ENCODE results near the gene MAPRE2. TPM values are rescaled to one million over a fixed set of nuclear protein-coding genes. Genes with fewer than 3 reads are reported as not detected.
A peak's percentile ranks its signal among the peaks of the same experiment; 100 is the strongest.

MAPRE2 gene
- total and polyA plus RNA-seq, 4 donors = 65.3 to 203 (median 129) TPM

- H3K4me1 ChIP-seq (ENCODE audit: control insufficient read depth, insufficient read depth, low read length) = peaks cover 19% of the 10 kb centered on the region
- WGBS (ENCODE audit: insufficient coverage) = 46% methylated on average over 9 of the region's 15 CpGs
- H3K4me3 ChIP-seq (ENCODE audit: low read depth, low read length) = no peak overlapping the region
- no peaks in the 10 kb centered on the region for H3K9me3 ChIP-seq (ENCODE audit: control insufficient read depth, insufficient read depth, low read length)
- no peak overlapping the region for H3K27ac ChIP-seq (ENCODE audit: low read depth, low read length)
- DNase-seq (ENCODE audit: low read depth in 4 of 6, low spot score in 6 of 6) = no peak
- H3K36me3 ChIP-seq (ENCODE audit: control insufficient read depth, insufficient read depth, low read length) = peaks cover 9% of the 10 kb centered on the region
- no peaks in the 10 kb centered on the region for H3K27me3 ChIP-seq (ENCODE audit: control insufficient read depth, insufficient read depth, low read length)
Observed at GRCh38 chr18:35122586-35123224, 81.5 kb downstream of the MAPRE2 start.

GRCh38 chr18:35123811-35124210 lies 82.6 kb downstream of the MAPRE2 start:
- Histone ChIP-seq H3K4me3 (ENCODE audit: low read depth, low read length) (no peak overlapping the region), H3K27ac (ENCODE audit: low read depth, low read length) (no peak overlapping the region), H3K4me1 (ENCODE audit: control insufficient read depth, insufficient read depth, low read length) (peaks cover 10% of the 10 kb centered on the region), H3K9me3 (ENCODE audit: control insufficient read depth, insufficient read depth, low read length) (no peaks in the 10 kb centered on the region), H3K27me3 (ENCODE audit: control insufficient read depth, insufficient read depth, low read length) (no peaks in the 10 kb centered on the region), H3K36me3 (ENCODE audit: control insufficient read depth, insufficient read depth, low read length) (peaks cover 12% of the 10 kb centered on the region)
- no peak for DNase-seq (ENCODE audit: low read depth in 4 of 6, low spot score in 6 of 6)

- Histone ChIP-seq H3K27me3 (ENCODE audit: control insufficient read depth, insufficient read depth, low read length) (no peaks in the 10 kb centered on the region), H3K36me3 (ENCODE audit: control insufficient read depth, insufficient read depth, low read length) (peaks cover 21% of the 10 kb centered on the region), H3K9me3 (ENCODE audit: control insufficient read depth, insufficient read depth, low read length) (no peaks in the 10 kb centered on the region), H3K4me3 (ENCODE audit: low read depth, low read length) (no peak overlapping the region), H3K27ac (ENCODE audit: low read depth, low read length) (no peak overlapping the region), H3K4me1 (ENCODE audit: control insufficient read depth, insufficient read depth, low read length) (peaks cover 21% of the 10 kb centered on the region)
- DNase-seq (ENCODE audit: low read depth in 4 of 6, low spot score in 6 of 6) = no peak
- WGBS (ENCODE audit: insufficient coverage) = 83% methylated on average over 1 of the region's 4 CpGs
Observed at GRCh38 chr18:35127201-35127600, 86.0 kb downstream of the MAPRE2 start.

GRCh38 chr18:35128675-35129074 lies 87.5 kb downstream of the MAPRE2 start:
- no peak for DNase-seq (ENCODE audit: low read depth in 4 of 6, low spot score in 6 of 6)
- WGBS (ENCODE audit: insufficient coverage) = 94% methylated on average over 6 of the region's 7 CpGs
- H3K36me3 ChIP-seq (ENCODE audit: control insufficient read depth, insufficient read depth, low read length) = peaks cover 22% of the 10 kb centered on the region

GRCh38 chr18:35130236-35130635 lies 89.0 kb downstream of the MAPRE2 start:
- H3K36me3 ChIP-seq (ENCODE audit: control insufficient read depth, insufficient read depth, low read length) = peaks cover 24% of the 10 kb centered on the region
- peaks cover 19% of the 10 kb centered on the region for H3K4me1 ChIP-seq (ENCODE audit: control insufficient read depth, insufficient read depth, low read length)
- no peak overlapping the region for H3K27ac ChIP-seq (ENCODE audit: low read depth, low read length)

More at GRCh38 chr18:35128675-35129074, 87.5 kb downstream of the MAPRE2 start:
- peaks cover 19% of the 10 kb centered on the region for H3K4me1 ChIP-seq (ENCODE audit: control insufficient read depth, insufficient read depth, low read length)
- no peaks in the 10 kb centered on the region for H3K27me3 ChIP-seq (ENCODE audit: control insufficient read depth, insufficient read depth, low read length)
- no peak overlapping the region for H3K4me3 ChIP-seq (ENCODE audit: low read depth, low read length)
- no peaks in the 10 kb centered on the region for H3K9me3 ChIP-seq (ENCODE audit: control insufficient read depth, insufficient read depth, low read length)
- H3K27ac ChIP-seq (ENCODE audit: low read depth, low read length) = no peak overlapping the region

GRCh38 chr18:35131387-35132020 lies 90.3 kb downstream of the MAPRE2 start:
- 31% methylated on average over 7 of the region's 8 CpGs for WGBS (ENCODE audit: insufficient coverage)

More at GRCh38 chr18:35130236-35130635, 89.0 kb downstream of the MAPRE2 start:
- DNase-seq (ENCODE audit: low read depth in 4 of 6, low spot score in 6 of 6) = no peak
- H3K4me3 ChIP-seq (ENCODE audit: low read depth, low read length) = no peak overlapping the region
- no peaks in the 10 kb centered on the region for H3K27me3 ChIP-seq (ENCODE audit: control insufficient read depth, insufficient read depth, low read length)
- H3K9me3 ChIP-seq (ENCODE audit: control insufficient read depth, insufficient read depth, low read length) = no peaks in the 10 kb centered on the region

GRCh38 chr18:35132021-35132902 lies 91.0 kb downstream of the MAPRE2 start:
- H3K4me1 ChIP-seq (ENCODE audit: control insufficient read depth, insufficient read depth, low read length) = peaks cover 19% of the 10 kb centered on the region
- H3K36me3 ChIP-seq (ENCODE audit: control insufficient read depth, insufficient read depth, low read length) = peaks cover 23% of the 10 kb centered on the region
- WGBS (ENCODE audit: insufficient coverage) = 55% methylated on average over 7 of the region's 10 CpGs
- no peak overlapping the region for H3K4me3 ChIP-seq (ENCODE audit: low read depth, low read length)
- H3K9me3 ChIP-seq (ENCODE audit: control insufficient read depth, insufficient read depth, low read length) = no peaks in the 10 kb centered on the region
- peak in 1 of 6 donors; percentile 47 for DNase-seq (ENCODE audit: low read depth in 4 of 6, low spot score in 6 of 6)
- H3K27ac ChIP-seq (ENCODE audit: low read depth, low read length) = peak overlapping the region; percentile 80
- H3K27me3 ChIP-seq (ENCODE audit: control insufficient read depth, insufficient read depth, low read length) = no peaks in the 10 kb centered on the region

More at GRCh38 chr18:35131387-35132020, 90.3 kb downstream of the MAPRE2 start:
- DNase-seq (ENCODE audit: low read depth in 4 of 6, low spot score in 6 of 6) = peak in 4 of 6 donors; percentile 20 to 77 (median 42)
- Histone ChIP-seq H3K9me3 (ENCODE audit: control insufficient read depth, insufficient read depth, low read length) (no peaks in the 10 kb centered on the region), H3K27ac (ENCODE audit: low read depth, low read length) (peak overlapping the region; percentile 80), H3K27me3 (ENCODE audit: control insufficient read depth, insufficient read depth, low read length) (no peaks in the 10 kb centered on the region), H3K4me3 (ENCODE audit: low read depth, low read length) (no peak overlapping the region), H3K4me1 (ENCODE audit: control insufficient read depth, insufficient read depth, low read length) (peaks cover 19% of the 10 kb centered on the region), H3K36me3 (ENCODE audit: control insufficient read depth, insufficient read depth, low read length) (peaks cover 26% of the 10 kb centered on the region)

GRCh38 chr18:35134190-35134730 lies 93.0 kb downstream of the MAPRE2 start:
- WGBS (ENCODE audit: insufficient coverage) = 87% methylated on average over 5 of the region's 6 CpGs
- peaks cover 22% of the 10 kb centered on the region for H3K36me3 ChIP-seq (ENCODE audit: control insufficient read depth, insufficient read depth, low read length)
- H3K27me3 ChIP-seq (ENCODE audit: control insufficient read depth, insufficient read depth, low read length) = no peaks in the 10 kb centered on the region
- no peak overlapping the region for H3K4me3 ChIP-seq (ENCODE audit: low read depth, low read length)
- no peak for DNase-seq (ENCODE audit: low read depth in 4 of 6, low spot score in 6 of 6)
- no peak overlapping the region for H3K27ac ChIP-seq (ENCODE audit: low read depth, low read length)
- no peaks in the 10 kb centered on the region for H3K9me3 ChIP-seq (ENCODE audit: control insufficient read depth, insufficient read depth, low read length)
- H3K4me1 ChIP-seq (ENCODE audit: control insufficient read depth, insufficient read depth, low read length) = peaks cover 23% of the 10 kb centered on the region

GRCh38 chr18:35134791-35135531 lies 93.7 kb downstream of the MAPRE2 start:
- peaks cover 25% of the 10 kb centered on the region for H3K4me1 ChIP-seq (ENCODE audit: control insufficient read depth, insufficient read depth, low read length)
- DNase-seq (ENCODE audit: low read depth in 4 of 6, low spot score in 6 of 6) = no peak
- H3K27me3 ChIP-seq (ENCODE audit: control insufficient read depth, insufficient read depth, low read length) = no peaks in the 10 kb centered on the region
- H3K36me3 ChIP-seq (ENCODE audit: control insufficient read depth, insufficient read depth, low read length) = peaks cover 19% of the 10 kb centered on the region
- H3K4me3 ChIP-seq (ENCODE audit: low read depth, low read length) = no peak overlapping the region
- no peak overlapping the region for H3K27ac ChIP-seq (ENCODE audit: low read depth, low read length)
- no peaks in the 10 kb centered on the region for H3K9me3 ChIP-seq (ENCODE audit: control insufficient read depth, insufficient read depth, low read length)
- WGBS (ENCODE audit: insufficient coverage) = 71% methylated on average over 3 of the region's 4 CpGs

Data from spinal cord (tissue), 10 donors.